Dermis microvascular lymphatic vessel endothelial cell (primary cell): ENCODE results near the gene IGSF9. TPM values are rescaled to one million over a fixed set of nuclear protein-coding genes. Genes with fewer than 3 reads are reported as not detected.
"Not testable (repeated sequence)": the region's sequence is repeated elsewhere in the genome, so short reads cannot be mapped to it uniquely, and the experiment has no call there.

Experiments
- DNase-seq, 2 donors: peaks; one replicate each; pipeline versions ENCODE4 v3.0.0 to v3.0.0-alpha.2; 2010; ENCODE audit warnings: low read depth in 2 of 2
- total RNA-seq: library from RNA; depleted of rRNA; stranded (reverse); fragments of >200 nt; gene quantifications from 2 replicates; pipeline ENCODE4 v1.2.1, GENCODE V29; 2014

Gene IGSF9
- total RNA-seq, 1 donor from 2014 or later: not detected

- no peak for DNase-seq
These were observed 24.8 kb downstream of the IGSF9 start for GRCh38 chr1:159920651-159921050.

GRCh38 chr1:159920202-159920601, 25.2 kb downstream of the IGSF9 start:
- DNase-seq: no peak

- DNase-seq: no peak
These were observed 26.1 kb downstream of the IGSF9 start for GRCh38 chr1:159919236-159919865.

- DNase-seq: no peak
These were observed 26.8 kb downstream of the IGSF9 start for GRCh38 chr1:159918352-159919200.

GRCh38 chr1:159917533-159918351, 27.7 kb downstream of the IGSF9 start:
- DNase-seq: no peak

- DNase-seq: peak in 1 of 2 donors; percentile 83
These were observed 29.0 kb downstream of the IGSF9 start for GRCh38 chr1:159916242-159917051.

- no peak for DNase-seq
These were observed 29.7 kb downstream of the IGSF9 start for GRCh38 chr1:159915571-159916241.

GRCh38 chr1:159914252-159915018, 31.0 kb downstream of the IGSF9 start:
- DNase-seq: no peak

- DNase-seq: no peak
These were observed 31.8 kb downstream of the IGSF9 start for GRCh38 chr1:159913451-159914192.

GRCh38 chr1:159911326-159912070, 33.9 kb downstream of the IGSF9 start:
- no peak for DNase-seq

- DNase-seq: no peak
These were observed 37.1 kb downstream of the IGSF9 start for GRCh38 chr1:159908031-159908940.

GRCh38 chr1:159906960-159907359, 38.5 kb downstream of the IGSF9 start:
- DNase-seq: no peak

- not testable (repeated sequence) for DNase-seq
These were observed 41.4 kb downstream of the IGSF9 start for GRCh38 chr1:159904036-159904435.

GRCh38 chr1:159902541-159902940, 42.9 kb downstream of the IGSF9 start:
- no peak for DNase-seq

- DNase-seq: no peak
These were observed 44.6 kb downstream of the IGSF9 start for GRCh38 chr1:159900755-159901360.

GRCh38 chr1:159900086-159900680, 45.2 kb downstream of the IGSF9 start, which contains the start of gene CFAP45:
TSS of gene CFAP45 (minus strand) at chr1:159900165. CDS start at chr1:159900098, 67 bp downstream.
- DNase-seq: peak in 1 of 2 donors; percentile 81
